K562 (cell line): ENCODE data around the gene SETD3. TPM values are rescaled to one million over a fixed set of nuclear protein-coding genes. Genes with fewer than 3 reads are reported as not detected.

Experiments
- ATAC-seq: fragments of 200-7000 bp; cut with Tn5 transposase; 3 replicates; pipeline ENCODE4 v1.9.1; 2020; ENCODE audit warnings: moderate library complexity
- BruUV-seq: library from RNA; stranded (reverse); fragments of 400-500 nt; replicated peaks from 2 replicates; lab custom pipeline; 2021; lab: Mats Ljungman, UMichigan
- CTCF ChIA-PET: fragments of 300-600 bp; formaldehyde crosslinking; extraction: SDS; loops from one replicate; lab custom pipeline; 2021; ENCODE audit warnings: low intra/inter-chr PET ratio; lab: Yijun Ruan, JAX
- POLR2A ChIA-PET: fragments of 300-600, 350-650 bp; sonication (Branson Sonifier 250); formaldehyde crosslinking; extraction: SDS; loops from one replicate; lab custom pipeline; 2021; ENCODE audit warnings: antibody characterized with exemption, inconsistent platforms; lab: Yijun Ruan, JAX
- DNase-seq, 4 experiments: peaks; one replicate each; pipeline versions ENCODE4 v3.0.0 to v3.0.0-alpha.2; 2011 to 2018; ENCODE audit warnings: low spot score in 3 of 4, mixed read lengths in 3 of 4; ENCODE audit errors: extremely low read depth in 1 of 4
- FAIRE-seq: peaks from 2 replicates; lab custom pipeline; 2011; peaks lifted over from hg19 to GRCh38; lab: Jason Lieb, UNC
- H2AFZ ChIP-seq: 2 replicates; pipeline ENCODE4 v1.6.0; 2011; ENCODE audit warnings: low read depth, low read length, control low read depth, inconsistent platforms
- H3K27ac ChIP-seq: fragments of 200-600 bp; 3 replicates; pipeline ENCODE4 v1.8.0; 2011; ENCODE audit warnings: low read depth, mild to moderate bottlenecking, control low read depth, inconsistent platforms, low read length, moderate library complexity, mixed read lengths; ENCODE audit errors: extremely low read depth
- H3K27me3 ChIP-seq, 2 experiments: fragments of 300-600 bp in 1 of 2; 2 replicates in 1 of 2; 3 replicates in 1 of 2; pipeline versions ENCODE4 v1.6.0 to v1.8.0; 2011; ENCODE audit warnings: inconsistent platforms in 2 of 2, low read length in 2 of 2, mild to moderate bottlenecking in 1 of 2, mixed read lengths in 1 of 2, moderate library complexity in 1 of 2; ENCODE audit not compliant: control insufficient read depth in 2 of 2, insufficient read depth in 2 of 2
- H3K36me3 ChIP-seq: fragments of 300-600 bp; 3 replicates; pipeline ENCODE4 v1.8.0; 2011; ENCODE audit warnings: mild to moderate bottlenecking, low read length, inconsistent platforms; ENCODE audit not compliant: control insufficient read depth, insufficient read depth
- H3K4me1 ChIP-seq, 2 experiments: fragments of 200-600 bp in 1 of 2; replicated peaks in 1 of 2; 2 replicates in 1 of 2; 3 replicates in 1 of 2; pipeline versions ENCODE4 v1.5.1 to v1.8.0; 2011; ENCODE audit warnings: inconsistent platforms in 2 of 2, low read length in 2 of 2, mild to moderate bottlenecking in 1 of 2, mixed read lengths in 1 of 2, moderate library complexity in 1 of 2; ENCODE audit not compliant: control insufficient read depth in 2 of 2, insufficient read depth in 2 of 2
- H3K4me2 ChIP-seq: 2 replicates; pipeline ENCODE4 v1.6.1; 2011; ENCODE audit warnings: low read length, control low read depth, inconsistent platforms, mixed read lengths; ENCODE audit not compliant: insufficient read depth
- H3K4me3 ChIP-seq: fragments of 200-600 bp; sonication (generic), shearing (Covaris generic); 2 replicates; pipeline ENCODE4 v1.5.1; 2016; ENCODE audit warnings: control low read depth, inconsistent platforms
- H3K79me2 ChIP-seq: fragments of 200-600 bp; 3 replicates; pipeline ENCODE4 v1.8.0; 2011; ENCODE audit warnings: low read length, inconsistent platforms; ENCODE audit not compliant: control insufficient read depth, insufficient read depth
- H3K9ac ChIP-seq, 2 experiments: 2 replicates each; pipeline versions ENCODE4 v1.6.0 to v1.6.1; 2011; ENCODE audit warnings: low read depth in 2 of 2, low read length in 2 of 2, control low read depth in 1 of 2, inconsistent platforms in 1 of 2, mild to moderate bottlenecking in 1 of 2, mixed read lengths in 1 of 2; ENCODE audit not compliant: insufficient read depth in 1 of 2
- H3K9me1 ChIP-seq: one replicate; pipeline ENCODE4 v1.6.0; 2011; ENCODE audit warnings: inconsistent platforms, mild to moderate bottlenecking, low read length, moderate library complexity; ENCODE audit not compliant: control insufficient read depth, insufficient read depth
- H3K9me3 ChIP-seq: replicated peaks from 2 replicates; pipeline ENCODE4 v1.5.1; 2011; ENCODE audit warnings: low read depth, low read length, inconsistent platforms; ENCODE audit not compliant: control insufficient read depth, insufficient read depth
- H4K20me1 ChIP-seq: replicated peaks from 2 replicates; pipeline ENCODE4 v1.6.1; 2011; ENCODE audit warnings: low read length, inconsistent platforms, mixed read lengths; ENCODE audit not compliant: control insufficient read depth, insufficient read depth
- C11orf30 ChIP-seq: fragments of 450-650 bp; IDR thresholded peaks from 2 replicates; pipeline ENCODE4 v1.6.1; 2016; ENCODE audit warnings: low read depth, mild to moderate bottlenecking
- CBFA2T3 ChIP-seq: fragments of 450-650 bp; IDR thresholded peaks from 2 replicates; pipeline ENCODE4 v1.6.1; 2017
- MEF2D ChIP-seq: conservative IDR thresholded peaks from 2 replicates; pipeline ENCODE4 v1.6.1; 2016; ENCODE audit warnings: low read depth, missing genetic modification characterization, missing compliant biosample characterization
- NONO ChIP-seq, 2 experiments: fragments of 200-400 bp in 1 of 2; fragments of 450-650 bp in 1 of 2; formaldehyde crosslinking in 1 of 2; IDR thresholded peaks; 2 replicates each; pipeline ENCODE4 v1.6.1; 2017; ENCODE audit warnings: low read depth in 2 of 2, mild to moderate bottlenecking in 2 of 2, moderate library complexity in 2 of 2, low read length in 1 of 2
- POLR2B ChIP-seq: fragments of 450-650 bp; IDR thresholded peaks from 2 replicates; pipeline ENCODE4 v1.6.1; 2018; ENCODE audit warnings: low read depth; ENCODE audit not compliant: partially characterized antibody
- RBM22 ChIP-seq: fragments of 200-400 bp; formaldehyde crosslinking; IDR thresholded peaks from 2 replicates; pipeline ENCODE4 v1.6.1; 2018; ENCODE audit warnings: low read length, low read depth; ENCODE audit not compliant: poor library complexity, severe bottlenecking
- SIN3A ChIP-seq, 2 experiments: fragments of 150-350 bp in 1 of 2; IDR thresholded peaks; 2 replicates each; pipeline ENCODE4 v1.6.1; 2011 to 2016; ENCODE audit warnings: borderline replicate concordance in 2 of 2, low read depth in 2 of 2, low read length in 2 of 2, mild to moderate bottlenecking in 2 of 2, moderate library complexity in 2 of 2; ENCODE audit not compliant: control insufficient read depth in 1 of 2
- ZNF318 ChIP-seq, 2 experiments: fragments of 450-650 bp; IDR thresholded peaks; 2 replicates each; pipeline ENCODE4 v1.6.1; 2016; ENCODE audit warnings: mild to moderate bottlenecking in 2 of 2, borderline replicate concordance in 1 of 2, low read depth in 1 of 2, moderate library complexity in 1 of 2
- WGBS: fragments of 100-300 bp; shearing (Covaris generic); methylation state at CpG from one replicate; pipeline ENCODE4 v1.1.6; 2016; ENCODE audit warnings: low coverage, mixed read lengths; ENCODE audit not compliant: insufficient coverage; ENCODE audit errors: missing lambda C conversion rate; 5-methylcytosine and 5-hydroxymethylcytosine counted together
- in situ Hi-C: fragments of 300-500 bp; cut with MboI; formaldehyde crosslinking; loops from 4 replicates; pipeline ENCODE4 v1.15.0; 2018; ENCODE audit warnings: inconsistent platforms, mixed read lengths
- intact Hi-C: fragments of 100-400 bp; cut with micrococcal nuclease; formaldehyde crosslinking; loops from 2 replicates; pipeline ENCODE4 v1.14.2; 2022
- polyA plus RNA-seq, 8 experiments: library from polyadenylated mRNA; depleted of rRNA in 4 of 8; stranded (reverse) in 5 of 8; unstranded in 3 of 8; fragments of >200 nt; fragmentation: Nextera tagmentation in 2 of 8; fragmentation: Illumina TruSeq in 1 of 8; extraction: Ambion mirVana in 2 of 8; extraction: Trizol in 1 of 8; gene quantifications; 2 replicates each; pipeline versions ENCODE4 v1.2.1 to v1.2.3, GENCODE V29; 2011 to 2014; ENCODE audit warnings: inconsistent platforms in 1 of 8, missing spikeins in 1 of 8
- total RNA-seq, 7 experiments: library from RNA; depleted of rRNA in 6 of 7; stranded (reverse); fragments of >200 nt in 6 of 7; fragmentation: Illumina TruSeq in 2 of 7; extraction: Trizol in 2 of 7; gene quantifications; 2 replicates each; pipeline versions ENCODE4 v1.2.1 to v1.2.3, GENCODE V29; 2011 to 2021; ENCODE audit warnings: low replicate concordance in 1 of 7

SETD3 gene
- total and polyA plus RNA-seq, 9 of the 15 experiments (the other 6 are each of a cell fraction or from before 2014, with no cell fraction given) = 8.5 to 35.9 (median 26.5) TPM

- POLR2A ChIA-PET = interaction anchor here (1.5 kb wide), 1 partner anchor 13 kb away, joined by 4 read pairs; no protein-coding TSS in a partner anchor
- no TSS peak for BruUV-seq
- intact Hi-C loops = no loop called here
- 0 out of 2 replicates have a peak, but pooled peaks cover 7% of the 10 kb centered on the region for H4K20me1 ChIP-seq
- TF ChIP-seq ZNF318 (IDR thresholded peaks at IDR 0.05; ENCODE audit: borderline replicate concordance in 1 of 2, low read depth in 1 of 2) (no peak), CBFA2T3 (no peak), NONO (IDR thresholded peaks at IDR 0.05; ENCODE audit: low read depth in 2 of 2, low read length in 1 of 2) (no peak), POLR2B (no peak), RBM22 (no peak), MEF2D (tag) (no peak), SIN3A (IDR thresholded peaks at IDR 0.05; ENCODE audit: borderline replicate concordance in 2 of 2, control insufficient read depth in 1 of 2, low read depth in 2 of 2, low read length in 2 of 2) (no peak), C11orf30 (no peak)
- TF ChIP-seq, all 486 proteins: peak for 0
- CTCF ChIA-PET = no interaction called here
- H3K4me1 ChIP-seq = peaks cover 0 to 6% of the 10 kb centered on the region in 2 experiments; a peak in 2 of 5 replicates
- H3K36me3 ChIP-seq = peaks cover 89% of the 10 kb centered on the region
- WGBS = 94% methylated on average over 4 of the region's 6 CpGs
- H3K4me3 ChIP-seq = no peak overlapping the region
- no peaks in the 10 kb centered on the region for H3K9me1 ChIP-seq
- ATAC-seq (no peak), DNase-seq (no peak), FAIRE-seq (no peak)
- no peaks in the 10 kb centered on the region for H3K79me2 ChIP-seq
- no peaks in the 10 kb centered on the region for H3K9me3 ChIP-seq
- H3K9ac ChIP-seq = no peak overlapping the region
- no peaks in the 10 kb centered on the region for H3K27me3 ChIP-seq
- H2AFZ ChIP-seq = no peak overlapping the region
- H3K27ac ChIP-seq = no peak overlapping the region
- in situ Hi-C loops = no loop called here
- no peak overlapping the region for H3K4me2 ChIP-seq
Measured at GRCh38 chr14:99506276-99506675, 25.6 kb upstream of the SETD3 start.
